NCI-H2227 (cell line): ENCODE measurements around the gene ARHGAP33.

Experiments
- DNase-seq: peaks from one replicate; lab custom pipeline; 2025; ENCODE audit not compliant: unreplicated experiment; lab: John Stamatoyannopoulos, UW

ARHGAP33 gene

GRCh38 chr19:35740423-35741202 lies 34.8 kb upstream of the ARHGAP33 start:
- DNase-seq: peak; percentile 100

GRCh38 chr19:35741203-35741515 lies 34.2 kb upstream of the ARHGAP33 start:
- DNase-seq: no peak

GRCh38 chr19:35742121-35742724 lies 33.1 kb upstream of the ARHGAP33 start, which contains the start of gene IGFLR1:
IGFLR1 (minus strand) TSS chr19:35742452; CDS start chr19:35741180, 1,272 bp downstream.
- no peak for DNase-seq

- no peak for DNase-seq
Observed at GRCh38 chr19:35743640-35744429, 31.5 kb upstream of the ARHGAP33 start.

GRCh38 chr19:35744430-35745327 lies 30.7 kb upstream of the ARHGAP33 start:
- peak; percentile 100 for DNase-seq

- peak; percentile 100 for DNase-seq
Observed at GRCh38 chr19:35745328-35746086, 29.9 kb upstream of the ARHGAP33 start, which contains the start of the genes PSENEN and U2AF1L4. PSENEN (plus strand) TSS chr19:35745651; CDS start chr19:35745931, 280 bp downstream. U2AF1L4 (minus strand) TSS chr19:35745418; CDS start chr19:35745391, 27 bp downstream.

- DNase-seq: no peak
Observed at GRCh38 chr19:35746087-35746462, 29.3 kb upstream of the ARHGAP33 start.

GRCh38 chr19:35746531-35746930 lies 28.8 kb upstream of the ARHGAP33 start:
- DNase-seq: no peak

- peak; percentile 100 for DNase-seq
Observed at GRCh38 chr19:35748106-35749020, 27.0 kb upstream of the ARHGAP33 start, which contains the start of gene LIN37. LIN37 (plus strand) TSS chr19:35748576; CDS start chr19:35748725, 149 bp downstream.

GRCh38 chr19:35750167-35750566 lies 25.2 kb upstream of the ARHGAP33 start:
- DNase-seq: no peak

- no peak for DNase-seq
Observed at GRCh38 chr19:35751839-35752745, 23.3 kb upstream of the ARHGAP33 start.

GRCh38 chr19:35752746-35753350 lies 22.5 kb upstream of the ARHGAP33 start:
- no peak for DNase-seq

- no peak for DNase-seq
Observed at GRCh38 chr19:35753634-35754369, 21.6 kb upstream of the ARHGAP33 start.

GRCh38 chr19:35754370-35755130 lies 20.8 kb upstream of the ARHGAP33 start:
- no peak for DNase-seq

GRCh38 chr19:35755131-35755549 lies 20.2 kb upstream of the ARHGAP33 start:
- DNase-seq: no peak
